Stimulated activated naive CD8-positive, alpha-beta T cell treated with anti-CD3 and anti-CD28 coated beads, Interleukin-15, Interleukin-2, amounts not matched to agents 100 ng/mL and 50 ng/mL, for 24 hours (primary cell): Measurements from ENCODE around the gene SLC25A47.

Source experiments
- H3K27ac Mint-ChIP-seq: one replicate; pipeline ENCODE4 v1.8.0; 2021; ENCODE audit warnings: mild to moderate bottlenecking, mixed read lengths
- H3K27me3 Mint-ChIP-seq: one replicate; pipeline ENCODE4 v1.8.0; 2021; ENCODE audit warnings: mixed read lengths
- H3K36me3 Mint-ChIP-seq: one replicate; pipeline ENCODE4 v1.8.0; 2021; ENCODE audit warnings: low read depth, mixed read lengths
- H3K4me1 Mint-ChIP-seq: one replicate; pipeline ENCODE4 v1.8.0; 2021; ENCODE audit warnings: low read depth, mixed read lengths
- H3K4me3 Mint-ChIP-seq: one replicate; pipeline ENCODE4 v1.8.0; 2021; ENCODE audit warnings: mild to moderate bottlenecking, mixed read lengths
- H3K9me3 Mint-ChIP-seq: one replicate; pipeline ENCODE4 v1.8.0; 2021; ENCODE audit warnings: mixed read lengths

The SLC25A47 gene

DNA sequence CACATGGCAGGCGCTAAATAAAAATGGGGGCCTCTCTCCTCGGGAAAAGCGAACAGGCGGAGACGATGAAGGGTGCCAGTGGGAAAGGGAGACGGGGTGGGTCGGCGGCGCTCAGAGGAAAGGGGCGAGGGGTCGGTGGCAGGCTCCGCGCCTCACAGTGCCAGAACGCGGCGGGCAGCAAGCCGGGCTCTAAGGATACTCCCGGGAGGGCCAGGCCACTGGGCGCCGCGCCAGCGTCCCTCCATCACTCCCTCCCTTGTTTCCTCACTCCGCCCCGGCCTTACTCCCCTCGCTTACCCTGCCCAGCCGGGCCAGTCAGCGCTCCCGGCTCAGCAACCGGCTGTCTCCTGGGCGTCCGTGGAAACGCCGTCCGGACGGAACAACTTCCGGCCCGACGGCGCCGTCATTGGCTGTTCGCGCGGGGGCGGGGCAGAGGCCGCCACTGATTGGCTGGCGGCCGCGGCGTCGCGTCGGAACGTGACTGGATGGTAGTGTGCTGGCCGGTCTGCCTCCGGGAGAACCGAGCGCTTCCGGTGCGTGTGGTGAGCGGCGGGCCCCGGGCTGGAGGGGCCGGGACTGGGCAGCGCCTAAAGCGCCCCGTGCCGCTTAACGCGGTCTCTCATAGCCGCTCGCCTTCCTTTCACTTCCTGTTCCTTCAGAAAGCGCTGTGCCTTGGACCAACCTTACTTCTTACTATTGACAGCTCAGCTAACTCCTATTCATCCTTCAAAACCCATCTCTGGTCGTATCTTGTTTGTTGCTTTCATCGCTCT lies 53.0 kb downstream of the SLC25A47 start, which contains the start of gene WDR25:
Gene WDR25, plus strand, starts transcription at position 523 of the 773 bp plus-strand sequence.
- Mint-ChIP-seq H3K4me1 (peaks cover 61% of the 10 kb centered on the region), H3K9me3 (no peaks in the 10 kb centered on the region), H3K4me3 (peak within 1 kb of the TSS; percentile 99), H3K36me3 (peaks cover 43% of the 10 kb centered on the region), H3K27me3 (no peaks in the 10 kb centered on the region), H3K27ac (peak within 1 kb of the TSS; percentile 100)

DNA sequence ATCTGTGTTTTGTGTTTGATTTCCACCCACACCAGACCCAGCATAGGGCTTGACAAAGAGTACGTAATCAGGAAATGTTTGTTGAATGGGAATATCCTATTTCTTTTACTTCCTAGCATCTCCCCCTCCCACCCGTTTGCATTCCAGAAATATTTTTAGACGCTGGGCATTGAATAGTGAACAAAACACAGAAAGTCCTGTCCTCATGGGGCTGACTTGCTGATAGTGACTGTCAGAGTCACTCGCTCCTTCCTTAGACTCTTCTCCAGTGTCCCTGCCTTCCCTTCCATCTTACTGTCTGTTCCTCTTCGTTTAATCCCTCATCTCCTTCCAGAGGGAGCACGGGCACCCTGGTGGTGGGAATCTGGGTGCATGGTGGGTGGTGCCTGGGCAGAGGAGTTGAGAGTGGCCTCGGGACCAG lies 53.6 kb downstream of the SLC25A47 start:
- Mint-ChIP-seq H3K27ac (peak overlapping the region; percentile 100), H3K9me3 (no peaks in the 10 kb centered on the region), H3K4me3 (peak overlapping the region; percentile 99), H3K27me3 (no peaks in the 10 kb centered on the region), H3K4me1 (peaks cover 55% of the 10 kb centered on the region), H3K36me3 (peaks cover 40% of the 10 kb centered on the region)
